Kidney epithelial cell (primary cell): ENCODE data around the gene MBOAT2. TPM values are rescaled to one million over a fixed set of nuclear protein-coding genes. Genes with fewer than 3 reads are reported as not detected.
A peak's percentile ranks its signal among the peaks of the same experiment; 100 is the strongest.
"Not testable (repeated sequence)": the region's sequence is repeated elsewhere in the genome, so short reads cannot be mapped to it uniquely, and the experiment has no call there.

ENCODE experiments used
- DNase-seq: peaks from one replicate; pipeline ENCODE4 v3.0.0-alpha.2; 2010; ENCODE audit warnings: low read depth
- H3K27me3 ChIP-seq: 2 replicates; pipeline ENCODE4 v1.6.0; 2011; ENCODE audit warnings: low read length; ENCODE audit not compliant: control insufficient read depth, insufficient read depth
- H3K36me3 ChIP-seq: 2 replicates; pipeline ENCODE4 v1.5.1; 2011; ENCODE audit warnings: low read length; ENCODE audit not compliant: control insufficient read depth, insufficient read depth
- H3K4me3 ChIP-seq: 2 replicates; pipeline ENCODE4 v1.5.1; 2011; ENCODE audit warnings: low read depth, mild to moderate bottlenecking, control low read depth, low read length
- CTCF ChIP-seq: IDR thresholded peaks from 2 replicates; pipeline ENCODE4 v1.5.1; 2011; ENCODE audit warnings: mild to moderate bottlenecking, moderate library complexity, low read length, control low read depth, inconsistent platforms; ENCODE audit not compliant: insufficient read depth, poor library complexity, severe bottlenecking
- total RNA-seq: library from RNA; depleted of rRNA; stranded (reverse); fragments of >200 nt; gene quantifications from 2 replicates; pipeline ENCODE4 v1.2.3, GENCODE V29; 2015

MBOAT2 gene
- total RNA-seq, 1 donor from 2014 or later: 32.2 TPM

GRCh38 chr2:8923183-8923582, 80.3 kb downstream of the MBOAT2 start:
- H3K4me3 ChIP-seq: no peak overlapping the region
- DNase-seq: no peak
- no peaks in the 10 kb centered on the region for H3K36me3 ChIP-seq
- no peaks in the 10 kb centered on the region for H3K27me3 ChIP-seq
- no peak for TF ChIP-seq CTCF

- DNase-seq: peak; percentile 19
- TF ChIP-seq CTCF: no peak
- no peaks in the 10 kb centered on the region for H3K27me3 ChIP-seq
- no peak overlapping the region for H3K4me3 ChIP-seq
- H3K36me3 ChIP-seq: no peaks in the 10 kb centered on the region
These were observed 81.1 kb downstream of the MBOAT2 start for GRCh38 chr2:8922431-8922830.

GRCh38 chr2:8918412-8918811, 85.1 kb downstream of the MBOAT2 start:
- no peak for TF ChIP-seq CTCF
- no peaks in the 10 kb centered on the region for H3K36me3 ChIP-seq
- DNase-seq: no peak
- no peaks in the 10 kb centered on the region for H3K27me3 ChIP-seq
- H3K4me3 ChIP-seq: no peak overlapping the region

GRCh38 chr2:8915941-8916340, 87.5 kb downstream of the MBOAT2 start:
- no peaks in the 10 kb centered on the region for H3K36me3 ChIP-seq
- no peaks in the 10 kb centered on the region for H3K27me3 ChIP-seq
- TF ChIP-seq CTCF: no peak
- no peak for DNase-seq
- no peak overlapping the region for H3K4me3 ChIP-seq

- not testable (repeated sequence) for H3K36me3 ChIP-seq, H3K4me3 ChIP-seq, H3K27me3 ChIP-seq, DNase-seq
These were observed 89.7 kb downstream of the MBOAT2 start for GRCh38 chr2:8913767-8914166.

GRCh38 chr2:8907764-8908288, 95.7 kb downstream of the MBOAT2 start:
- no peak for TF ChIP-seq CTCF
- H3K27me3 ChIP-seq: no peaks in the 10 kb centered on the region
- no peaks in the 10 kb centered on the region for H3K36me3 ChIP-seq
- no peak overlapping the region for H3K4me3 ChIP-seq
- no peak for DNase-seq

GRCh38 chr2:8903924-8904323, 99.6 kb downstream of the MBOAT2 start:
- H3K4me3 ChIP-seq, DNase-seq, H3K36me3 ChIP-seq: not testable (repeated sequence)

GRCh38 chr2:8902757-8903156, 100.7 kb downstream of the MBOAT2 start:
- DNase-seq, H3K36me3 ChIP-seq, H3K27me3 ChIP-seq, H3K4me3 ChIP-seq: not testable (repeated sequence)

More at GRCh38 chr2:8903924-8904323, 99.6 kb downstream of the MBOAT2 start:
- H3K27me3 ChIP-seq: not testable (repeated sequence)

GRCh38 chr2:8897206-8897605, 106.3 kb downstream of the MBOAT2 start:
- H3K27me3 ChIP-seq, DNase-seq, H3K4me3 ChIP-seq, H3K36me3 ChIP-seq: not testable (repeated sequence)

- H3K27me3 ChIP-seq, H3K4me3 ChIP-seq, DNase-seq, H3K36me3 ChIP-seq: not testable (repeated sequence)
These were observed 106.8 kb downstream of the MBOAT2 start for GRCh38 chr2:8896671-8897070.
